Measurements from ENCODE around the gene MMP17.

Gene MMP17

DNA sequence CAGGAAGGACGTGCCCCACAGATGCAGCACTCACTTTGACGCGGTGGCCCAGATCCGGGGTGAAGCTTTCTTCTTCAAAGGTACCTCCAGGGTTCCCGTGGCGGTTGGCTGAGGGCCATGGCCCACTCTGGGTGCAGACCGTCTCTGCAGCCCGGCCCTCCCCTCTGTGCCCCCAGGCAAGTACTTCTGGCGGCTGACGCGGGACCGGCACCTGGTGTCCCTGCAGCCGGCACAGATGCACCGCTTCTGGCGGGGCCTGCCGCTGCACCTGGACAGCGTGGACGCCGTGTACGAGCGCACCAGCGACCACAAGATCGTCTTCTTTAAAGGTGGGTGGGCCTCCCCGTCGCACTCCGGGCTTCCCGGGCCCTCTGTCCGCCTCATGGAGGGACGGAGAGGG is 16.9 kb downstream of the MMP17 start:
- H3K27ac ChIP-seq: no peak overlapping the region
- TF ChIP-seq, protein P1, sequence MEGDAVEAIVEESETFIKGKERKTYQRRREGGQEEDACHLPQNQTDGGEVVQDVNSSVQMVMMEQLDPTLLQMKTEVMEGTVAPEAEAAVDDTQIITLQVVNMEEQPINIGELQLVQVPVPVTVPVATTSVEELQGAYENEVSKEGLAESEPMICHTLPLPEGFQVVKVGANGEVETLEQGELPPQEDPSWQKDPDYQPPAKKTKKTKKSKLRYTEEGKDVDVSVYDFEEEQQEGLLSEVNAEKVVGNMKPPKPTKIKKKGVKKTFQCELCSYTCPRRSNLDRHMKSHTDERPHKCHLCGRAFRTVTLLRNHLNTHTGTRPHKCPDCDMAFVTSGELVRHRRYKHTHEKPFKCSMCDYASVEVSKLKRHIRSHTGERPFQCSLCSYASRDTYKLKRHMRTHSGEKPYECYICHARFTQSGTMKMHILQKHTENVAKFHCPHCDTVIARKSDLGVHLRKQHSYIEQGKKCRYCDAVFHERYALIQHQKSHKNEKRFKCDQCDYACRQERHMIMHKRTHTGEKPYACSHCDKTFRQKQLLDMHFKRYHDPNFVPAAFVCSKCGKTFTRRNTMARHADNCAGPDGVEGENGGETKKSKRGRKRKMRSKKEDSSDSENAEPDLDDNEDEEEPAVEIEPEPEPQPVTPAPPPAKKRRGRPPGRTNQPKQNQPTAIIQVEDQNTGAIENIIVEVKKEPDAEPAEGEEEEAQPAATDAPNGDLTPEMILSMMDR (conservative IDR thresholded peaks at IDR 0.05): no peak

DNA sequence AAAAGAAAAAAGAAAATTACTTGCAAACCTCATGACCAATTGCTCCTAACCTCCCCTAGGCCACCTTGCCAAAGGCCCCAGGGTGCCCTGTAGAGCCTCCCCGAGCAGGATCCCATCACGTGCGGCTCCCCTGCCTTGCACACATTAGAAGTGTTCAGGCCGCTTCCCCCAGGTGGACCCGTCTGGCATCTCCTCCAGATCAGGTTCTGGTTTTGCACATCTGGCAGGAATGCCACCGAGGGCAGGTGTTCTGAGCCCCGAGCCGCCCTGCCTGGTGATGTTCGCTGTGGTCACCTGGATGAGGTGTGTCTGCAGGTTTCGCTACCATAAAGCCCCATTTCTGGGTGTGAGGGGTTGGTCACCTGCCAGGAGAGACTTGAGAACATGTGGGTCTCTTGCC is 19.3 kb downstream of the MMP17 start:
- no peak overlapping the region for H3K27ac ChIP-seq
- TF ChIP-seq, protein P1 (conservative IDR thresholded peaks at IDR 0.05): no peak

DNA sequence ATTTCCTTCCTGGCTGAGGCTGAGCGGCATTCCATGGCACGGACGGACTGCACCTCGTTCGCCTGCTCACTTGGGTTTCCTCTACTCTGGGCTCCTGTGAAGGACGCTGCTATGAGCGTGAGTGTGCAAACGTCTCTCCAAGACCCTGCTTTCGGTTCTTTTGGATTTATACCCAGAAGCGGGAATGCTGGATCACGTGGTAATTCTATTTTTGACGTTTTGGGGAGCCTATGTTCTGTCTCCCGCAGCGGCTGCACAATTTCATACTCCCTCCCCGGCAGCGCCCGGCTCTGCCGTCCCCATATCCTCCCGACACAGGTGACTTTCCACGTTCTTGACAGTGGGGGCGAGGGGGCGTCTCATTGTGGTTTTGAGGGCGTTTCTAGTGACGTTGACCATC is 20.6 kb downstream of the MMP17 start:
- H3K27ac ChIP-seq: no peak overlapping the region
- TF ChIP-seq, protein P1 (conservative IDR thresholded peaks at IDR 0.05): no peak

DNA sequence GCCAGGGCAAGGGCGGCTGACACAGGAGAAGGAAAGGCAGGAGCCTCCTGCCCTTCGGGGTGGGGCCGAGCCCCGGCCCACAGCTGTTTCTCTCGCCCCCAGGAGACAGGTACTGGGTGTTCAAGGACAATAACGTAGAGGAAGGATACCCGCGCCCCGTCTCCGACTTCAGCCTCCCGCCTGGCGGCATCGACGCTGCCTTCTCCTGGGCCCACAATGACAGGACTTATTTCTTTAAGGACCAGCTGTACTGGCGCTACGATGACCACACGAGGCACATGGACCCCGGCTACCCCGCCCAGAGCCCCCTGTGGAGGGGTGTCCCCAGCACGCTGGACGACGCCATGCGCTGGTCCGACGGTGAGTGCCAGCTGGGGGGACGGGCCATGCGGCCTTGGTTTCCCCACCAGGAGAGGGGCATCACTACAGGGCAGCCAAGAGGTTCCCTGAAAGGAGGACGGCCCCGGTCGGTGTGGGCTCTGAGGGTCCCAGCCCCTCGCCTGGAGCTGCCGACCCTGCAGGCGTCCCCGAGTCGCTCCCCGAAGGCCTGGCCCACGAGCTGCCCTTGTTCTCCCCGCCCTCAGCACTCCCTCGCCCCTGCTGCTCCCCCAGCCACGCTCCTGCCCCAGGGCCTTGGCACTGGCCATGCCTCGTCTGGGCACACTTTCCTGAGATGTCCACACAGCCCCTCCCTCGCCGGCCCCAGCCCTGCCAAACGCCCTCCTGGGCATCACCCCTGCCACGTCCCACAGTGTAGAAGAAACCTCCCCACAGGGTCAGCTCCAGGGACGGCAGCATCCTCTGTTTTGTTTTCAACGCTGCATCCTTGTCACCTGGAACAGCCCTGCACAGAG is 21.7 kb downstream of the MMP17 start:
- TF ChIP-seq, protein P1 (conservative IDR thresholded peaks at IDR 0.05): no peak

DNA sequence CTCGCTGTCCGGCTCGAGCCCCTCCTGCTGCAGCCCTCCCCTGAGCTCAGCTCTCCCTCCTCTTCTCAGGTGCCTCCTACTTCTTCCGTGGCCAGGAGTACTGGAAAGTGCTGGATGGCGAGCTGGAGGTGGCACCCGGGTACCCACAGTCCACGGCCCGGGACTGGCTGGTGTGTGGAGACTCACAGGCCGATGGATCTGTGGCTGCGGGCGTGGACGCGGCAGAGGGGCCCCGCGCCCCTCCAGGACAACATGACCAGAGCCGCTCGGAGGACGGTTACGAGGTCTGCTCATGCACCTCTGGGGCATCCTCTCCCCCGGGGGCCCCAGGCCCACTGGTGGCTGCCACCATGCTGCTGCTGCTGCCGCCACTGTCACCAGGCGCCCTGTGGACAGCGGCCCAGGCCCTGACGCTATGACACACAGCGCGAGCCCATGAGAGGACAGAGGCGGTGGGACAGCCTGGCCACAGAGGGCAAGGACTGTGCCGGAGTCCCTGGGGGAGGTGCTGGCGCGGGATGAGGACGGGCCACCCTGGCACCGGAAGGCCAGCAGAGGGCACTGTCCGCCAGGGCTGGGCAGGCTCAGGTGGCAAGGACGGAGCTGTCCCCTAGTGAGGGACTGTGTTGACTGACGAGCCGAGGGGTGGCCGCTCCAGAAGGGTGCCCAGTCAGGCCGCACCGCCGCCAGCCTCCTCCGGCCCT is 22.8 kb downstream of the MMP17 start:
- TF ChIP-seq, protein P1 (conservative IDR thresholded peaks at IDR 0.05): no peak

More for the DNA sequence above, 21.7 kb downstream of the MMP17 start:
- H3K27ac ChIP-seq: no peak overlapping the region

DNA sequence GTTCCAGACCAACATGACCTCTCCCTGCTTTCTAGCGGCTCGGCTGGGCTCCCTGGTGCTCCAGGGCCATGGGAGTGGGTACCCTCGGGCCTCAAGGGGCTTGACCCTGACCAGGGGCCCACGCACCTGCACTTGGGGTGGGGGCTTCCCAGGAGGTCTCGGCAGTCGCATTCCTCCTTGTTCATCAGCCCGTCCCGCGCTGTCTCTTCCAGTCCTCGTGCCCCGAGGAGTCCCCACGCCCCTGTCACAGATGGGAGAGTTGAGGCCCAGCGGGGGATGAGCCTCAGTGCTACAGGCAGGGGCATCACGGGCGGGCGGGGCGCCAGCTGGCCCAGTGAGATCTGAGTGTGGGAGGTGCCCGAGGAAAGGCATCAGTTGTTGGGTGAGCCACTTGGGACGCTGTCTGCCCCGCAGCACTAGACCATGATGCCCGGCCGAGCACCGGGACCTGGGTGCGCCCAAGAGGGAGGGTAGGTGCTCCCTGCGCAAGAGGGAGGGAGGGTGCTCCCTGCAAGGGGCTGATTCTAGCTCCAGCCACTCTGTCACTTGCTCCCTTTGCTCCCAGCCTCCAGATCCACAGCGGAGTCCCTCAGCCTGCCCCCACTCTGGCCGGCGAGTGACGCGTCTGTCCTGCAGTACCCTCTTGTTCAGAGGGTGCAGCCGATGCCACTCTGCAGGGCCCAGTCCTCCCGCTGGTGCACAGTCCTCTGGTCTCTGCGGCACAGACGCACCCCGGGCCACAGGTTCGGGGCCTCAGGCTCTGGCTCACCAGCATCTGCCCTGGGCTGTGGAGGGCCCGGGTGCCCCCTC is 23.8 kb downstream of the MMP17 start:
- TF ChIP-seq, protein P1 (conservative IDR thresholded peaks at IDR 0.05): no peak
- H3K27ac ChIP-seq: no peak overlapping the region

More for the DNA sequence above, 22.8 kb downstream of the MMP17 start:
- no peak overlapping the region for H3K27ac ChIP-seq
